ENCODE data around the gene HPN. TPM values are rescaled to one million over a fixed set of nuclear protein-coding genes. Genes with fewer than 3 reads are reported as not detected.

Gene HPN
- total and polyA plus RNA-seq, 2 donors (not counting 3 experiments of a cell fraction or from before 2014, with no cell fraction given): 0.10 TPM; not detected in 1

GRCh38 chr19:35059006-35059798, 17.7 kb downstream of the HPN start:
- ChIA-PET CTCF (interaction anchor here (0.9 to 1.8 kb wide), 4 partner anchors 8 to 66 kb away, joined by 3 to 11 read pairs (median 7); no protein-coding TSS in a partner anchor), POLR2A (no interaction called here)
- FAIRE-seq (peak; percentile 43), DNase-seq (ENCODE audit: low read depth, low spot score) (no peak)
- H3K9ac ChIP-seq (replicated peaks; ENCODE audit: extremely low read depth, insufficient read depth, low read length): no peak overlapping the region
- no peak overlapping the region for H3K27ac ChIP-seq (ENCODE audit: insufficient read depth, low read depth, low read length)
- H3K9me1 ChIP-seq (replicated peaks; ENCODE audit: control insufficient read depth, extremely low read depth, insufficient read depth, low read length): no peaks in the 10 kb centered on the region
- no peaks in the 10 kb centered on the region for H3K4me1 ChIP-seq (ENCODE audit: control insufficient read depth, extremely low read depth, insufficient read depth, low read length)
- no peaks in the 10 kb centered on the region for H4K20me1 ChIP-seq (replicated peaks; ENCODE audit: control insufficient read depth, extremely low read depth, insufficient read depth, low read length)
- intact Hi-C loops (cut with micrococcal nuclease): no loop called here
- H2AFZ ChIP-seq (ENCODE audit: low read depth, low read length): no peak overlapping the region
- BruUV-seq (replicated peaks): no TSS peak
- no peaks in the 10 kb centered on the region for H3K79me2 ChIP-seq (ENCODE audit: control insufficient read depth, insufficient read depth, low read length)
- peaks cover 0 to 3% of the 10 kb centered on the region in 2 experiments for H3K27me3 ChIP-seq (ENCODE audit: control insufficient read depth in 2 of 2, insufficient read depth in 2 of 2, low read length in 2 of 2)
- H3K9me3 ChIP-seq (replicated peaks; ENCODE audit: control insufficient read depth, insufficient read depth, low read length): no peaks in the 10 kb centered on the region
- no peak for TF ChIP-seq GATA2 (IDR thresholded peaks at IDR 0.05; ENCODE audit: insufficient read depth, insufficient read length, low read depth, low read length)
- no peak for TF ChIP-seq FOS (IDR thresholded peaks at IDR 0.05; ENCODE audit: borderline replicate concordance, insufficient read depth, low read length)
- H3K4me2 ChIP-seq (ENCODE audit: insufficient read depth, low read length): no peak overlapping the region
- dilution Hi-C loops (cut with MboI; ENCODE audit: extremely low pct_ligation_motif_present, low sequenced_read_pairs): no loop called here
- H3K36me3 ChIP-seq (ENCODE audit: control insufficient read depth in 2 of 2, extremely low read depth in 1 of 2, insufficient read depth in 2 of 2, low read length in 2 of 2): no peaks in the 10 kb centered on the region
- no peak overlapping the region for H3K4me3 ChIP-seq (replicated peaks in 1 of 3; ENCODE audit: insufficient read depth in 1 of 3, low read depth in 1 of 3, low read length in 3 of 3)

GRCh38 chr19:35059799-35060091, 18.2 kb downstream of the HPN start:
- dilution Hi-C loops (cut with MboI; ENCODE audit: extremely low pct_ligation_motif_present, low sequenced_read_pairs): no loop called here
- CTCF ChIA-PET: interaction anchor here (1.8 kb wide), 1 partner anchor 15 kb away, joined by 10 read pairs; no protein-coding TSS in a partner anchor

More at GRCh38 chr19:35059799-35060091, 18.2 kb downstream of the HPN start:
- BruUV-seq (replicated peaks): no TSS peak
- Histone ChIP-seq H3K79me2 (ENCODE audit: control insufficient read depth, insufficient read depth, low read length) (no peaks in the 10 kb centered on the region), H3K36me3 (ENCODE audit: control insufficient read depth in 2 of 2, extremely low read depth in 1 of 2, insufficient read depth in 2 of 2, low read length in 2 of 2) (no peaks in the 10 kb centered on the region), H3K27ac (ENCODE audit: insufficient read depth, low read depth, low read length) (no peak overlapping the region), H4K20me1 (replicated peaks; ENCODE audit: control insufficient read depth, extremely low read depth, insufficient read depth, low read length) (no peaks in the 10 kb centered on the region), H2AFZ (ENCODE audit: low read depth, low read length) (no peak overlapping the region), H3K4me3 (replicated peaks in 1 of 3; ENCODE audit: insufficient read depth in 1 of 3, low read depth in 1 of 3, low read length in 3 of 3) (no peak overlapping the region), H3K9me1 (replicated peaks; ENCODE audit: control insufficient read depth, extremely low read depth, insufficient read depth, low read length) (no peaks in the 10 kb centered on the region), H3K27me3 (ENCODE audit: control insufficient read depth in 2 of 2, insufficient read depth in 2 of 2, low read length in 2 of 2) (peaks cover 0 to 3% of the 10 kb centered on the region in 2 experiments), H3K9me3 (replicated peaks; ENCODE audit: control insufficient read depth, insufficient read depth, low read length) (no peaks in the 10 kb centered on the region), H3K9ac (replicated peaks; ENCODE audit: extremely low read depth, insufficient read depth, low read length) (no peak overlapping the region), H3K4me2 (ENCODE audit: insufficient read depth, low read length) (no peak overlapping the region), H3K4me1 (ENCODE audit: control insufficient read depth, extremely low read depth, insufficient read depth, low read length) (no peaks in the 10 kb centered on the region)
- DNase-seq (ENCODE audit: low read depth, low spot score) (no peak), FAIRE-seq (no peak)
- TF ChIP-seq, protein P1, sequence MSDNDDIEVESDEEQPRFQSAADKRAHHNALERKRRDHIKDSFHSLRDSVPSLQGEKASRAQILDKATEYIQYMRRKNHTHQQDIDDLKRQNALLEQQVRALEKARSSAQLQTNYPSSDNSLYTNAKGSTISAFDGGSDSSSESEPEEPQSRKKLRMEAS (IDR thresholded peaks at IDR 0.05; ENCODE audit: insufficient read depth, insufficient read length): no peak
- TF ChIP-seq MYC (IDR thresholded peaks at IDR 0.05; ENCODE audit: low read depth, low read length) (no peak), GATA2 (IDR thresholded peaks at IDR 0.05; ENCODE audit: insufficient read depth, insufficient read length, low read depth, low read length) (no peak), FOS (IDR thresholded peaks at IDR 0.05; ENCODE audit: borderline replicate concordance, insufficient read depth, low read length) (no peak), EZH2 (IDR thresholded peaks at IDR 0.05; ENCODE audit: borderline replicate concordance, low read depth, low read length, severe bottlenecking) (no peak), JUN (IDR thresholded peaks at IDR 0.05; ENCODE audit: borderline replicate concordance, insufficient read depth, insufficient read length, low read depth) (no peak)
- TF ChIP-seq, protein P2, sequence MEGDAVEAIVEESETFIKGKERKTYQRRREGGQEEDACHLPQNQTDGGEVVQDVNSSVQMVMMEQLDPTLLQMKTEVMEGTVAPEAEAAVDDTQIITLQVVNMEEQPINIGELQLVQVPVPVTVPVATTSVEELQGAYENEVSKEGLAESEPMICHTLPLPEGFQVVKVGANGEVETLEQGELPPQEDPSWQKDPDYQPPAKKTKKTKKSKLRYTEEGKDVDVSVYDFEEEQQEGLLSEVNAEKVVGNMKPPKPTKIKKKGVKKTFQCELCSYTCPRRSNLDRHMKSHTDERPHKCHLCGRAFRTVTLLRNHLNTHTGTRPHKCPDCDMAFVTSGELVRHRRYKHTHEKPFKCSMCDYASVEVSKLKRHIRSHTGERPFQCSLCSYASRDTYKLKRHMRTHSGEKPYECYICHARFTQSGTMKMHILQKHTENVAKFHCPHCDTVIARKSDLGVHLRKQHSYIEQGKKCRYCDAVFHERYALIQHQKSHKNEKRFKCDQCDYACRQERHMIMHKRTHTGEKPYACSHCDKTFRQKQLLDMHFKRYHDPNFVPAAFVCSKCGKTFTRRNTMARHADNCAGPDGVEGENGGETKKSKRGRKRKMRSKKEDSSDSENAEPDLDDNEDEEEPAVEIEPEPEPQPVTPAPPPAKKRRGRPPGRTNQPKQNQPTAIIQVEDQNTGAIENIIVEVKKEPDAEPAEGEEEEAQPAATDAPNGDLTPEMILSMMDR (IDR thresholded peaks at IDR 0.05; ENCODE audit: extremely low read depth in 1 of 2, insufficient read depth in 1 of 2, low read depth in 1 of 2, low read length in 2 of 2): no peak
- POLR2A ChIA-PET: no interaction called here
- intact Hi-C loops (cut with micrococcal nuclease): no loop called here
